B cell (primary cell): Measurements from ENCODE around the gene RSPO4. TPM values are rescaled to one million over a fixed set of nuclear protein-coding genes. Genes with fewer than 3 reads are reported as not detected.

Source experiments
- ATAC-seq: fragments of 200-7000 bp; cut with Tn5 transposase; one replicate; pipeline ENCODE4 v1.10.0; 2021; ENCODE audit warnings: low read depth, mild to moderate bottlenecking, moderate number of reproducible peaks, moderate library complexity
- CTCF ChIA-PET: fragments of 350-600 bp; sonication (Branson Sonifier 250); formaldehyde crosslinking; loops from one replicate; lab custom pipeline; 2021; ENCODE audit warnings: antibody characterized with exemption, inconsistent platforms; lab: Charles Lee
- POLR2A ChIA-PET: fragments of 350-600 bp; sonication (Branson Sonifier 250); formaldehyde crosslinking; loops from one replicate; lab custom pipeline; 2021; ENCODE audit warnings: antibody characterized with exemption; lab: Charles Lee
- DNase-seq: peaks from one replicate; pipeline ENCODE4 v3.0.0; 2013
- H2AFZ ChIP-seq: 2 replicates; pipeline ENCODE4 v1.6.1; 2012; ENCODE audit warnings: mild to moderate bottlenecking, low read depth, low read length; ENCODE audit not compliant: insufficient read depth, poor library complexity, severe bottlenecking
- H3K27ac ChIP-seq, 2 donors: 1 replicate in 1 of 2; 2 replicates in 1 of 2; pipeline ENCODE4 v1.5.1; 2012 to 2013; ENCODE audit warnings: low read length in 2 of 2, mild to moderate bottlenecking in 2 of 2, moderate library complexity in 1 of 2
- H3K27me3 ChIP-seq, 4 experiments: fragments of 200-600 bp in 1 of 4; sonication (generic) in 1 of 4; replicated peaks in 1 of 4; 1 replicate in 2 of 4; 2 replicates in 2 of 4; pipeline versions ENCODE4 v1.6.1 to v1.7.0; 2013 to 2016; ENCODE audit warnings: low read length in 3 of 4, mild to moderate bottlenecking in 2 of 4, mixed read lengths in 1 of 4, moderate library complexity in 1 of 4; ENCODE audit not compliant: insufficient read depth in 4 of 4, control insufficient read depth in 3 of 4; ENCODE audit errors: control extremely low read depth in 1 of 4
- H3K36me3 ChIP-seq, 2 experiments: replicated peaks in 1 of 2; 1 replicate in 1 of 2; 2 replicates in 1 of 2; pipeline versions ENCODE4 v1.6.1 to v1.7.1; 2013; ENCODE audit warnings: low read length in 1 of 2; ENCODE audit not compliant: insufficient read depth in 2 of 2, control insufficient read depth in 1 of 2; ENCODE audit errors: control extremely low read depth in 1 of 2, extremely low read depth in 1 of 2
- H3K4me1 ChIP-seq, 2 donors: fragments of 200-600 bp in 1 of 2; sonication (generic) in 1 of 2; 1 replicate in 1 of 2; 2 replicates in 1 of 2; pipeline versions ENCODE4 v1.5.1 to v1.6.1; 2013 to 2017; ENCODE audit warnings: low read length in 2 of 2; ENCODE audit not compliant: control insufficient read depth in 2 of 2, insufficient read depth in 2 of 2
- H3K4me2 ChIP-seq: replicated peaks from 2 replicates; pipeline ENCODE3; 2012; ENCODE audit warnings: mild to moderate bottlenecking, low read depth, low read length; ENCODE audit not compliant: poor library complexity, severe bottlenecking
- H3K4me3 ChIP-seq, 5 experiments: fragments of 200-600 bp in 1 of 5; sonication (generic) in 1 of 5; 1 replicate in 3 of 5; 2 replicates in 2 of 5; pipeline versions ENCODE4 v1.5.1 to v1.7.0; 2011 to 2016; ENCODE audit warnings: low read length in 4 of 5, mild to moderate bottlenecking in 4 of 5, low read depth in 2 of 5, control low read depth in 1 of 5, moderate library complexity in 1 of 5; ENCODE audit not compliant: insufficient read depth in 1 of 5; ENCODE audit errors: control extremely low read depth in 1 of 5, extremely low read depth in 1 of 5
- H3K79me2 ChIP-seq: fragments of 200-600 bp; sonication (generic); one replicate; pipeline ENCODE4 v1.6.0; 2016; ENCODE audit warnings: low read length; ENCODE audit not compliant: control insufficient read depth, insufficient read depth
- H3K9ac ChIP-seq: fragments of 200-600 bp; sonication (generic); 2 replicates; pipeline ENCODE4 v1.6.1; 2017; ENCODE audit warnings: mild to moderate bottlenecking, low read length, moderate library complexity
- H3K9me3 ChIP-seq, 3 donors: one replicate each; pipeline versions ENCODE4 v1.6.1 to v1.7.1; 2013; ENCODE audit warnings: low read length in 2 of 3; ENCODE audit not compliant: control insufficient read depth in 2 of 3, insufficient read depth in 1 of 3; ENCODE audit errors: control extremely low read depth in 1 of 3
- H4K20me1 ChIP-seq: 2 replicates; pipeline ENCODE4 v1.6.0; 2012; ENCODE audit warnings: mild to moderate bottlenecking, low read length; ENCODE audit not compliant: insufficient read depth, control insufficient read depth, poor library complexity, severe bottlenecking
- H3K27ac Mint-ChIP-seq: one replicate; pipeline ENCODE4 v1.8.0; 2021; ENCODE audit warnings: mixed read lengths
- H3K27me3 Mint-ChIP-seq: one replicate; pipeline ENCODE4 v1.8.0; 2021; ENCODE audit warnings: mixed read lengths
- H3K4me1 Mint-ChIP-seq: one replicate; pipeline ENCODE4 v1.8.0; 2021; ENCODE audit warnings: mixed read lengths
- H3K4me3 Mint-ChIP-seq: one replicate; pipeline ENCODE4 v1.8.0; 2021; ENCODE audit warnings: mixed read lengths
- H3K9me3 Mint-ChIP-seq: one replicate; pipeline ENCODE4 v1.8.0; 2022; ENCODE audit warnings: mixed read lengths; ENCODE audit not compliant: insufficient read depth
- EZH2 ChIP-seq: IDR thresholded peaks from 2 replicates; pipeline ENCODE4 v1.6.1; 2012; ENCODE audit warnings: borderline replicate concordance, low read depth, mild to moderate bottlenecking, moderate library complexity, low read length; ENCODE audit not compliant: insufficient read depth, poor library complexity, severe bottlenecking
- WGBS: methylation state at CpG from one replicate; pipeline ENCODE4 v1.1.5; 2013; ENCODE audit warnings: missing lambda C conversion rate; ENCODE audit not compliant: insufficient coverage; 5-methylcytosine and 5-hydroxymethylcytosine counted together
- intact Hi-C: fragments of 100-400 bp; cut with micrococcal nuclease; formaldehyde crosslinking; loops from one replicate; pipeline ENCODE4 v1.10.0; 2022
- polyA minus RNA-seq: library from RNA; depleted of rRNA, polyadenylated mRNA; stranded (reverse); fragments of >200 nt; gene quantifications from 2 replicates; pipeline ENCODE4 v1.2.3, GENCODE V29; 2012
- polyA plus RNA-seq: library from polyadenylated mRNA; depleted of rRNA; stranded (reverse); fragments of >200 nt; gene quantifications from 2 replicates; pipeline ENCODE4 v1.2.3, GENCODE V29; 2012
- total RNA-seq, 2 donors: library from RNA; stranded (reverse); fragments of 120-200 nt in 1 of 2; gene quantifications; 1 replicate in 1 of 2; 2 replicates in 1 of 2; pipeline versions ENCODE4 v1.2.3 to v1.2.4, GENCODE V29; 2013 to 2022
- TF ChIP-seq, protein P1 (sequence below): fragments of 200-600 bp; IDR thresholded peaks from one replicate; pipeline ENCODE4 v1.8.0; 2022; ENCODE audit warnings: antibody characterized with exemption, mild to moderate bottlenecking

The RSPO4 gene
- total RNA-seq, result 0.17 and 0.37 TPM in 2 replicates
- total RNA-seq (2013), result 0.09 TPM
- polyA plus RNA-seq, result 0.04 and 0.07 TPM in 2 replicates
- not detected in 2 replicates for polyA minus RNA-seq

DNA sequence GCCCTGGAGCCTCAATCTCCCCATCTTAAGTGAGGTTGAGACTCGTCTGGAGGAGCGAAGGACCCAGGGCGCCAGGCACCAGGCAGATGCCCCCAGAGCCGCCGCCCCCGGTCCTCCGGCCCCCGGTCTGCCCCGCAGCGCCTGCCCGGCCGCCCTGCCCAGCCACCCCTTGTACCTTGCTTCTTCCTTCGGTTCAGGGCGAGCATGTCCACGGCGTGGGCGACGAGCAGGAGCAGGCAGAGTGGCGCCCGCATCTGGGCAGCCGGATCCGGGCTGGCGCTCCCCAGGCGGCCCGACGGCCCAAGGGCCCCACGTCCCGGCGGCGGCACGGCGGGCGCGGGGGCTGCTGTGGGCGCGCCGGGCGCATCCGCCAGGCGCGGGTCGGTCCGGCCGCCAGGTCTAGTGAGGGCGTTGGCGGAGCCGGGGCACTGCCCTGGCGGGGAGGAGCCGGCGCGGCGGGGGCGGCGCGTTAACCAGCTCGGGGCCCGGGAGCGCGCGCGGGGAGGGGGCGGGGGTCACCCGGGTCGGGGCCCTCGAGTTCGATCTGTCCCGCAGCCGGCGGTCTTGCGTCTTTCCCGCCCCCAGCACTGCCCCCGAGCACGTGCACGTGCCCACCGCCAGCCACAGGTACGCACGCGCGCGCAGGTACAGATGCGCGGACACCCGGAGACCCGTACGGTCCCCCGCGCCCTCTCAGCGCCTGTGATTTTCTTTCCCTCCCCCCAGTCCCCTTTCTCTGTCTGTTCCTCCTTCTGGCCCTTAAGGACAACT, at the start of gene RSPO4:
Gene RSPO4, minus strand, starts transcription at position 401 of the 771 bp plus-strand sequence. Its CDS starts 147 bp downstream, at position 254.
- peaks cover 47% of the 10 kb centered on the region for H3K27me3 Mint-ChIP-seq
- POLR2A ChIA-PET, result no interaction called here
- no peaks in the 10 kb centered on the region for H3K9me3 ChIP-seq

GRCh38 chr20:1050440-1050839, 48.3 kb upstream of the RSPO4 start:
- peaks cover 3% of the 10 kb centered on the region for H3K9me3 Mint-ChIP-seq
- ATAC-seq (no peak), DNase-seq (no peak)
- WGBS, result 94% methylated on average over 6 of the region's 6 CpGs
- H3K4me1 Mint-ChIP-seq, result no peaks in the 10 kb centered on the region
- no peaks in the 10 kb centered on the region for H3K79me2 ChIP-seq
- intact Hi-C loops, result no loop called here
- no peak overlapping the region for H3K4me3 ChIP-seq
- H3K27ac Mint-ChIP-seq, result no peak overlapping the region
- H3K27me3 ChIP-seq, result no peaks in the 10 kb centered on the region
- H3K4me1 ChIP-seq, result no peaks in the 10 kb centered on the region
- ChIA-PET CTCF (no interaction called here), POLR2A (no interaction called here)
- H3K27me3 Mint-ChIP-seq, result no peaks in the 10 kb centered on the region
- no peak overlapping the region for H3K9ac ChIP-seq
- no peak overlapping the region for H2AFZ ChIP-seq
- no peak overlapping the region for H3K4me2 ChIP-seq
- peaks cover 0 to 3% (median 0%) of the 10 kb centered on the region in 3 donors for H3K9me3 ChIP-seq
- H3K4me3 Mint-ChIP-seq, result no peak overlapping the region
- TF ChIP-seq, protein P1, sequence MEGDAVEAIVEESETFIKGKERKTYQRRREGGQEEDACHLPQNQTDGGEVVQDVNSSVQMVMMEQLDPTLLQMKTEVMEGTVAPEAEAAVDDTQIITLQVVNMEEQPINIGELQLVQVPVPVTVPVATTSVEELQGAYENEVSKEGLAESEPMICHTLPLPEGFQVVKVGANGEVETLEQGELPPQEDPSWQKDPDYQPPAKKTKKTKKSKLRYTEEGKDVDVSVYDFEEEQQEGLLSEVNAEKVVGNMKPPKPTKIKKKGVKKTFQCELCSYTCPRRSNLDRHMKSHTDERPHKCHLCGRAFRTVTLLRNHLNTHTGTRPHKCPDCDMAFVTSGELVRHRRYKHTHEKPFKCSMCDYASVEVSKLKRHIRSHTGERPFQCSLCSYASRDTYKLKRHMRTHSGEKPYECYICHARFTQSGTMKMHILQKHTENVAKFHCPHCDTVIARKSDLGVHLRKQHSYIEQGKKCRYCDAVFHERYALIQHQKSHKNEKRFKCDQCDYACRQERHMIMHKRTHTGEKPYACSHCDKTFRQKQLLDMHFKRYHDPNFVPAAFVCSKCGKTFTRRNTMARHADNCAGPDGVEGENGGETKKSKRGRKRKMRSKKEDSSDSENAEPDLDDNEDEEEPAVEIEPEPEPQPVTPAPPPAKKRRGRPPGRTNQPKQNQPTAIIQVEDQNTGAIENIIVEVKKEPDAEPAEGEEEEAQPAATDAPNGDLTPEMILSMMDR, result no peak
- TF ChIP-seq EZH2, result no peak
- H3K27ac ChIP-seq, result no peak overlapping the region
- H3K36me3 ChIP-seq, result no peaks in the 10 kb centered on the region
- no peaks in the 10 kb centered on the region for H4K20me1 ChIP-seq

More for the DNA sequence above, at the start of gene RSPO4:
- H3K4me3 ChIP-seq, result no peak within 1 kb of the TSS
- no peak for DNase-seq
- H3K4me2 ChIP-seq, result peak within 1 kb of the TSS; percentile 28
- peak within 1 kb of the TSS; percentile 29 for H3K4me3 Mint-ChIP-seq
- no peak within 1 kb of the TSS for H3K27ac Mint-ChIP-seq
- H4K20me1 ChIP-seq, result no peaks in the 10 kb centered on the region
- TF ChIP-seq, protein P1, result no peak
- TF ChIP-seq EZH2, result no peak
- H3K4me1 Mint-ChIP-seq, result peaks cover 7% of the 10 kb centered on the region
- 9% methylated on average over 87 of the region's 88 CpGs for WGBS
- intact Hi-C loops, result no loop called here
- no peaks in the 10 kb centered on the region for H3K36me3 ChIP-seq
- CTCF ChIA-PET, result no interaction called here
- peaks cover 0 to 28% (median 10%) of the 10 kb centered on the region in 4 experiments for H3K27me3 ChIP-seq
- no peak for ATAC-seq
- peaks cover 0 to 4% of the 10 kb centered on the region in 2 donors for H3K4me1 ChIP-seq
- H3K9me3 Mint-ChIP-seq, result no peaks in the 10 kb centered on the region
- H3K9ac ChIP-seq, result no peak within 1 kb of the TSS
- no peak within 1 kb of the TSS for H3K27ac ChIP-seq
- H3K79me2 ChIP-seq, result no peaks in the 10 kb centered on the region
- H2AFZ ChIP-seq, result no peak within 1 kb of the TSS
